ENCODE measurements around the gene STOX1. TPM values are rescaled to one million over a fixed set of nuclear protein-coding genes. Genes with fewer than 3 reads are reported as not detected.

Gene STOX1
- total and polyA plus RNA-seq, 2 of the 13 experiments (the other 11 are each of a cell fraction or from before 2014, with no cell fraction given), result 2.5 to 6.0 TPM

DNA sequence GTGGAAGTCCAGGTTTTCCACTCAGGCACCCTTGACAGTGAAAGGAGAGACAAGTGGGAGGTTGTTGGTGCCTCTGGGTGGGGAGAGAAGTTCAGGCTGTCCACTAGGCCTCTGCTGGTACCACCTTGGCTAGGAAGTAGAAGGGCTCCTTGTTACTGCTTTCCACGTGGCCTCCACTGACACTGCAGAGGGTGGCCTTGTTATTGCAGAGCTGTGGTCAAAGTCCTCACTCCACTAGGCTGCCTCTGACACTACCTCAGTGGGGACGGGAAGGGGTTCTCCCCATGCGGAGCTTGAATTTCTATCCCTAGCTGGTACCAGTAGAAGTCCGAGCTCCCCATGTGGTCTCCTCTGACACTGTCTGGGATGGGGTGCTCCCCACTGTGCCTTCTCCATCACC is 14.9 kb upstream of the STOX1 start (continued):
- TF ChIP-seq E2F5 (CRISPR knock-in tag; conservative IDR thresholded peaks at IDR 0.05), result no peak
- TF ChIP-seq FOSL2 (CRISPR knock-in tag; IDR thresholded peaks at IDR 0.05), result 0 out of 2 replicates have a peak, but pooled peaks have one; percentile 15
- 0 out of 2 replicates have a peak, but pooled peaks have one; percentile 50 for TF ChIP-seq ZNF878 (CRISPR knock-in tag; IDR thresholded peaks at IDR 0.05)
- no peak for TF ChIP-seq ZZZ3 (CRISPR knock-in tag; IDR thresholded peaks at IDR 0.05; ENCODE audit: borderline replicate concordance)
- peak; percentile 62 for TF ChIP-seq SAP130 (CRISPR knock-in tag; IDR thresholded peaks at IDR 0.05; ENCODE audit: low read depth)
- TF ChIP-seq ZNF282 (IDR thresholded peaks at IDR 0.05; ENCODE audit: partially characterized antibody), result no peak
- TF ChIP-seq SOX6 (IDR thresholded peaks at IDR 0.05), result no peak
- TF ChIP-seq SOX6 (CRISPR knock-in tag; IDR thresholded peaks at IDR 0.05), result 0 out of 2 replicates have a peak, but pooled peaks have one; percentile 23
- TF ChIP-seq ZNF607 (CRISPR knock-in tag; IDR thresholded peaks at IDR 0.05; ENCODE audit: borderline replicate concordance), result no peak
- 0 out of 2 replicates have a peak, but pooled peaks have one; percentile 45 for TF ChIP-seq DMAP1 (CRISPR knock-in tag; IDR thresholded peaks at IDR 0.05)
- peak; percentile 38; the same call in 1 of the 2 replicates for TF ChIP-seq KAT8 (CRISPR knock-in tag; IDR thresholded peaks at IDR 0.05)
- TF ChIP-seq TEAD3 (CRISPR knock-in tag; optimal IDR thresholded peaks at IDR 0.05; ENCODE audit: borderline replicate concordance), result peak; percentile 25
- no peak for TF ChIP-seq FOXK1 (CRISPR knock-in tag; IDR thresholded peaks at IDR 0.05; ENCODE audit: borderline replicate concordance, low read depth)
- no peak for TF ChIP-seq GABPA (IDR thresholded peaks at IDR 0.05; ENCODE audit: low read depth, low read length)
- TF ChIP-seq GABPA (CRISPR knock-in tag; IDR thresholded peaks at IDR 0.05; ENCODE audit: low read depth), result no peak
- TF ChIP-seq KLF16 (CRISPR knock-in tag; IDR thresholded peaks at IDR 0.05), result peak in 1 of 2 experiments; percentile 34; a peak in 1 of 4 replicates
- TF ChIP-seq, protein P1, sequence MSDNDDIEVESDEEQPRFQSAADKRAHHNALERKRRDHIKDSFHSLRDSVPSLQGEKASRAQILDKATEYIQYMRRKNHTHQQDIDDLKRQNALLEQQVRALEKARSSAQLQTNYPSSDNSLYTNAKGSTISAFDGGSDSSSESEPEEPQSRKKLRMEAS (IDR thresholded peaks at IDR 0.05), result peak; percentile 92
- no peak for TF ChIP-seq DRAP1 (CRISPR knock-in tag; IDR thresholded peaks at IDR 0.05)
- TF ChIP-seq ZNF317 (CRISPR knock-in tag; IDR thresholded peaks at IDR 0.05), result 0 out of 2 replicates have a peak, but pooled peaks have one; percentile 25
- peak; percentile 62 for TF ChIP-seq ZFY (CRISPR knock-in tag; IDR thresholded peaks at IDR 0.05)
- no peak for TF ChIP-seq ZNF414 (CRISPR knock-in tag; IDR thresholded peaks at IDR 0.05)
- 0 out of 2 replicates have a peak, but pooled peaks have one; percentile 16 for TF ChIP-seq CBX5 (CRISPR knock-in tag; IDR thresholded peaks at IDR 0.05; ENCODE audit: borderline replicate concordance)
- peak; percentile 72 for TF ChIP-seq ZFX (CRISPR knock-in tag; IDR thresholded peaks at IDR 0.05; ENCODE audit: low read depth)
- TF ChIP-seq PCBP1 (IDR thresholded peaks at IDR 0.05; ENCODE audit: borderline replicate concordance, low read depth, low read length), result no peak
- TF ChIP-seq ZUFSP (CRISPR knock-in tag; IDR thresholded peaks at IDR 0.05; ENCODE audit: borderline replicate concordance), result no peak
- TF ChIP-seq ZNF329 (CRISPR knock-in tag; IDR thresholded peaks at IDR 0.05; ENCODE audit: low read depth), result no peak
- no peak for TF ChIP-seq ZNF670 (CRISPR knock-in tag; IDR thresholded peaks at IDR 0.05; ENCODE audit: borderline replicate concordance)
- no peak for TF ChIP-seq SOX13 (IDR thresholded peaks at IDR 0.05)
- peak in 1 of 2 experiments; percentile 31; a peak in 1 of 4 replicates for TF ChIP-seq SOX13 (CRISPR knock-in tag; conservative IDR thresholded peaks at IDR 0.05 in 1 of 2, IDR thresholded peaks at IDR 0.05 in 1 of 2)
- TF ChIP-seq SPEN (CRISPR knock-in tag; IDR thresholded peaks at IDR 0.05; ENCODE audit: low read depth), result no peak
